WI38 (cell line): ENCODE data around the gene CD38.

ENCODE experiments used
- H3K4me3 ChIP-seq: 2 replicates; pipeline ENCODE4 v1.5.1; 2011; ENCODE audit warnings: low read depth, mild to moderate bottlenecking, control low read depth, low read length
- TF ChIP-seq, protein P1 (sequence below): IDR thresholded peaks from 2 replicates; pipeline ENCODE4 v1.5.1; 2012; ENCODE audit warnings: low read depth, mild to moderate bottlenecking, control low read depth, low read length

The CD38 gene

DNA sequence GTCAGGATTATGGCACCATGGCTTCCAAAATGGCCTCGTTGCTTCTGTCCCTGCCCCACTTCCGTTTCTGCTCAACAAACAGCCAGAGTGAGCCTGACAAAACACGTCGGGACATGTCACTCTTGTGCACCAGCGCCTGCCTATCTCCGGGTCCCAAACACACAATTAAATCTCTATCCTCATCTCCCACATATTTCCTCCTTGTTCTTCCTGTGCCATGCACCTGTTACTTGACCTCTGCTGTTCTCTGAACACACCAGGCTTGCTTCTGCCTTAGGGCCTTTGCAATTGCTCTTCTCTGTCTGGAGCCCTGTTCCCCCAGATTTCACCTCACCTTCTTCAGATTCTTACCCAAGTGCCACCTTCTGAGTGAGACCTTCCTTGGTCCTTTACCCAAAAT, 12.7 kb upstream of the CD38 start:
- TF ChIP-seq, protein P1, sequence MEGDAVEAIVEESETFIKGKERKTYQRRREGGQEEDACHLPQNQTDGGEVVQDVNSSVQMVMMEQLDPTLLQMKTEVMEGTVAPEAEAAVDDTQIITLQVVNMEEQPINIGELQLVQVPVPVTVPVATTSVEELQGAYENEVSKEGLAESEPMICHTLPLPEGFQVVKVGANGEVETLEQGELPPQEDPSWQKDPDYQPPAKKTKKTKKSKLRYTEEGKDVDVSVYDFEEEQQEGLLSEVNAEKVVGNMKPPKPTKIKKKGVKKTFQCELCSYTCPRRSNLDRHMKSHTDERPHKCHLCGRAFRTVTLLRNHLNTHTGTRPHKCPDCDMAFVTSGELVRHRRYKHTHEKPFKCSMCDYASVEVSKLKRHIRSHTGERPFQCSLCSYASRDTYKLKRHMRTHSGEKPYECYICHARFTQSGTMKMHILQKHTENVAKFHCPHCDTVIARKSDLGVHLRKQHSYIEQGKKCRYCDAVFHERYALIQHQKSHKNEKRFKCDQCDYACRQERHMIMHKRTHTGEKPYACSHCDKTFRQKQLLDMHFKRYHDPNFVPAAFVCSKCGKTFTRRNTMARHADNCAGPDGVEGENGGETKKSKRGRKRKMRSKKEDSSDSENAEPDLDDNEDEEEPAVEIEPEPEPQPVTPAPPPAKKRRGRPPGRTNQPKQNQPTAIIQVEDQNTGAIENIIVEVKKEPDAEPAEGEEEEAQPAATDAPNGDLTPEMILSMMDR = no peak
- H3K4me3 ChIP-seq = no peak overlapping the region

DNA sequence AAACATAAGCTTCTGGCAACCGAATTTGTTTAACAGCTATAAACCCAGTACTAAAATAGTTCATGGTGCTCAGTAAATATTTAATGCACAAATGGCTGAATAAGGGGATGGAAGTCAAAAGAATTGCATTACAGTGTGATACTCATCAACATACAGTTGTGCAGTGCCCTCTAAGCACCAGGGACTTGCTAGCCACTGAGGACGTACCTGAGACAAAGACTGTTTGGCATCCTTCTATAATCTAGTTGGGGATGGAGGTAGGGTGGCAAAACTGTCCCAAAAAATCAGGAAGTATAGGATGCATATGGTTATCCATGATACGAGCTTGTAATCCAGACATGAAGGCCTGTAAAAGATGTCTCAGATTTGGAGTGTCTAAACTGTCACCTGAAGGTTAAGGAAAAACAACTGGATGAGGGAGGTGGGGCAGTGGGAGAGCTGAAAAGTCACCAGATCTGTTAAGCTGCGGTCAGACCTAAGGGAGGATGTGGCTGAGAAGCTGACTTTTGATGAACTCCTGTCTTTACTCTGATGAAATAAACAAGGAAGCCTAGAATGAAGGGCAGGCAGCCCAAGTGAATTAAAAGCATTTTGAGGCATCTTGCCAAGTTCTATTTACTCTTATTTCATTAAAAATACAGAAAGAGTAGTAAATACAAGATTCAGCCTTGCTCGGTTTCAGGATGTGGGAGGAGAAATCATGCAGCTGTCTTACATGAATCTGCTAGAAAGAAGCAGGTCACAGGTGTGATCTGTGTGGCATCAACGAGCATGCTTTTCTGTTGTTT, 12.0 kb upstream of the CD38 start:
- TF ChIP-seq, protein P1 = no peak
- no peak overlapping the region for H3K4me3 ChIP-seq

DNA sequence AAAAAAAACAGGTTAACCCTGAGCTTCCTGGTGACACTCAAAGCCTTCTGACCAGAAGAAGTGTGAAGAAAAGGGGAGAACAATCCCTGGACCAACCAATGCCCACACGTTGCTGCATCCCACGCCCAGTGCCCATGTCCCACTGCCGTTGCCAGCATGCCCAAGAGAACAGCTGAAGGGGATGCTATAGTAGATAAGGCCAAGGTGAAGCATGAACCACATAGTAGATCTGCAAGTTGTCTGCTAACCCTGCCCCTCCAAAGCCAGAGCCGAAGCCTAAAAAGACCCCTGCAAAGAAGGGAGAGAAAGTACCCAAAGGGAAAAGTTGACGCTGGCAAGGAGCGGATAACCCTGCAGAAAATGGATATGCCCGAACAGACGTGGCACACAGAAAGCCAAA, 11.3 kb upstream of the CD38 start:
- TF ChIP-seq, protein P1 = no peak
- no peak overlapping the region for H3K4me3 ChIP-seq

DNA sequence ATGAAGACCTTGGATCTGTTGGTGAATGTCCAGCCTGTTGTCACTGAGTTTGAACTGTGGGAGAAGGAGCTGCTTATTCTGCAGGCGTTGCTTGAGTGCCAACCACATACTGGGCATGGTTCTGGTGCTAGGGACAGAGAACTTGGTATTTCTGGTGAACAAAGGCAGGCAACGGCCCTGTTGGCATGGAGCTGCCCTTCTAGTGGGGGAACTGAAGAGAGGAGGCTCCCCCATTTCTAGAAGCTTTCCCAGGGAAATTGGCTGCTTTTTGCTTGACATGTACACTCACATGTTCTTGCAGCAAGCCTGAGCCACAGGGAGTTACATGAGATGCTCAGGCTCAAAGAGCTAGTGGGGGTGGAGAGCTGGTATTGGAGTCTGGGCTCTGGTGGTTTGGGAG, 8.9 kb upstream of the CD38 start:
- no peak overlapping the region for H3K4me3 ChIP-seq
- TF ChIP-seq, protein P1 = no peak

DNA sequence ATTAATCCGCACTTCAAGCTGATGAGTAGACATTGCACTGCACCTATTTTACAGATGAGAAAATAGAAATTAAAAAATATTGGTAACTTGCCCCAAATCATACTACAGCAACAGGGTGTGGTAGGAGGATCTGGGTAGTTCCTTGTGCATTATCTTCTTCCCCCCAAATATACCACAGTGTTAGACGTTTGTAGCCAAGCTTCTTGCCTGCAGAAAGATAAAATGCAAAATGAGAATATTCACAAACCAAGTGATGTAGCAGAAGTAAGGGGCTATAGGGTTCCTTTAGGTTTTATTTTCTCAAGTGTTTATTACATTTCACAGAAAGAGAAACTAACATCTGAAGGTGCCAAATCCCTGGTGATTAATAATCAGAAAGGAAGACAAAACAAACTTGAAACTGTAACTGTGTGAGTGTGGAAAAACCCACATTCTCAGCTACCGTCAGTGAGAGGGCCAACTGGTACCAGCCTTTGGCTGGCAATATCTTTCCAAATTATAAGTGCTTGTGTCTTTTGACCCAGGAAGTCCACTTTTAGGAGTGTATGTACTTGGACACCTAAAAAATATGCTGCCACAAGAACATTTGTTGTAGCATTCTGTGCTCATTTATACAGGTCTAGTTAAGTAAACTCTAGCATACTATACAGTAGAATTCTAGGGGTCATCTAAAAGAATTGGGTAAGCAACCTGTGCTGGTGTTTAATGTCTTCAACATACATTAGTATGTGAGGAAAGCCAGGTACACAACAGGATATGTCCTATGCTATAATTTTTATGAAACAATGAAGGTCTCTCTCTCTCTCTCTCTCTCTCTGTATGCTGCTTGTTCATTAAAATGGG, 6.7 kb upstream of the CD38 start:
- H3K4me3 ChIP-seq = no peak overlapping the region
- TF ChIP-seq, protein P1 = no peak

DNA sequence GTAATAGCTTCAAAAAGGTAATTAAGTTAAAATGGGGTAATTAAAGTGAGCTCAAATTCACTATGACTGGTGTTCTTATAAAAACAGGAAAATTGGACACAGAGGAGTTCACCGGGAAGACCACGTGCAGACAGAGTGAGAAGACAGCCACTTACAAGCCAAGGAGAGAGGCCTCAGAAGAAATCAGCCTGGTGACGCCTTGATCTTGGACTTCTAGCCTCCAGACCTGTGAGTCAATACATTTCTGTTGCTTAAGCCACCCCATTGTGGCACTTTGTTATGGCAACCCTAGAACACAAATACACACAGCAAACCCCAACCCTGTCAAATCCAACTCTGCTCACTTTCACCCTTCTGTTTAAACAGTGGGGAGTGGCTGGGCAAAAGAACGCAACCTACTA, 4.1 kb upstream of the CD38 start:
- no peak overlapping the region for H3K4me3 ChIP-seq
- TF ChIP-seq, protein P1 = no peak

DNA sequence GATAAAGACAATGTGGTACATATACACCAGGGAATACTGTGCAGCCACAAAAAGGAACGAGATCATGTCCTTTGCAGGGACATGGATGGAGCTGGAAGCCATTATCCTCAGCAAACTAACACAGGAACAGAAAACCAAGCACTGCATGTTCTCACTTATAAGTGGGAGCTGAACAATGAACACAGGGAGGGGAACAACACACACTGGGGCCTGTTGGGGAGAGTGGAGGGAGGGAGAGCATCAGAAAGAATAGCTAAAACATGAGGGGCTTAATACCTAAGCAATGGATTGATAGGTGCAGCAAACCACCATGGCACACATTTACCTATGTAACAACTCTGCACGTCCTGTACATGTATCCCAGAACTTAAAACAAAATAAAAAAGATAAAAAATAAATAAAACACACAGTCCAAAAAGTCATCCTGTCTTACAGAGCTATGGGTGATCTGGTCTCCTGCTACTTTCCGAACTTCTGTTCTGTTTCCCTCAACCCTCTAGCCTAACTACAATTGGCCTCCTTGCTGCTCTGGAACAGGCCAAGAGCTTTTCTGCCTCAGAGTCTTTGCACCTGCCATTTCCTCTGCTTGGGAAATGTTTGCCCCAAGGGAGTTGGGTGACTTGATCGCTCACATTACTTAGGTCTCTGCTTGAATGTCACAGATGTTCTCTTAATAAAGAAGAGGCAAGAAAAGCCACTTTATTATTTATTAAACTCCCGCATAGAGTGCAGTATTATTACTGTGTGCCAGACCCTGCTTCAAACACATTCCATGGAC, 1.1 kb upstream of the CD38 start:
- TF ChIP-seq, protein P1 = no peak
- H3K4me3 ChIP-seq = no peak overlapping the region
